ENCODE measurements around the gene RPRD1B.

RPRD1B gene

GRCh38 chr20:38043512-38044300, 10.2 kb downstream of the RPRD1B start:
- peak; percentile 66 for DNase-seq

DNA sequence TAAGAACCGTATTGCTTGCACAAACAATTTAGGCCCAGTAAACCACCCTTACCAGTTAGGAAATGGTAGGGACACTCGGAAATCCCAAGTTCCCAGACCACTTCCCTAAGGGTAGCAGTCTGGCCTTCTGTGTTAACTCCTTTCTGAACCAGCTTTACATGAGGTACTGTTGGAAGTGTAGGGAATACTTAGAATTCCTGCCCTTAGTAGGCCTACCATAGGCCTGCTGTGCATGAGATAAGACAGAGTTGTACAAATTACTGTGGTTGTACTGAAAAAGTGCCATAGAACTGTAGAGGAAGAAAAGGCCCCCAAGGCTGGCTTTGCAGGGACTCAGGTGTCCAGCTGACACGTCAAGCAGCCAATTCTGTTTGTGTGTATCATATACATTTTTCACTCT, 11.1 kb downstream of the RPRD1B start:
- no peak for DNase-seq

- no peak for DNase-seq
Measured at GRCh38 chr20:38046572-38046971, 13.0 kb downstream of the RPRD1B start.

DNA sequence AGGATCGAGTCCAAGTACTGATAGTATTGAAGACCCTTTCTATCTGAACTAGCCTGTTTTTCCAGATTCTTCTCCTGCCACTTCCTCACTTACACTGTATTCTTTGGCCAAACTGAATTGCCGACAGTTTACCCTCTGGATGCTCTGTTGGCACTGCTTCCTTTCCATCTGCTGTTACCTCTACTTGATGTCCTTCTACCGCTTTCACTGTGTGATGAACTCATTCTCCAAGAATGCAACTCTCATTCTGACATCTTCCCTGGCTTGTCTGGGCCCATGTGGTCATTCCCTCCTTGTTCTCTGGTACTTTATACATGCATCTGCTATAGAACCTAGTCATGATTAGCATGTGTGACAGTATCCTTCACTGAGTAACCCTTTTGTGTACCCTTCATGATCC, 16.3 kb downstream of the RPRD1B start:
- DNase-seq, result peak; percentile 79

GRCh38 chr20:38050686-38051085, 17.1 kb downstream of the RPRD1B start:
- peak; percentile 34 for DNase-seq

GRCh38 chr20:38052870-38053269, 19.3 kb downstream of the RPRD1B start:
- no peak for DNase-seq

DNA sequence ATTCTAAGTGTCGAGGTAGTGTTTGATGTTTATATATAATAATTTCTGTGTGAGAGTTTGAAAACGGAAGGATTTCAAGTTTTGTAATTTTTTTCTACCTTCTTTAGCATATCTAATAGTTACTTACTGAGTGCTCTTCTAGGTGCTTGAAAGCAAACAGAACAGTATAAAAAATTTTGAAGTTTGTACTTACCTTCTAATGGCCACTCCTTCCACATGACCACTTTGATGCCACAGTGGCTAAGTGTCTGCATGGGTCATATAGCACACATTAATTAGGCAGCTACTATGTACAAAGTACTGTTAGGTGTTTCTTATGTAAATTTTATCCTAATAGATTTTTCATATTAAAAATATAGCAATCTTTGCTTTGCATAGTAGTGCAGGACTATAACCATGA, 21.1 kb downstream of the RPRD1B start:
- DNase-seq, result no peak

GRCh38 chr20:38055294-38055693, 21.7 kb downstream of the RPRD1B start:
- no peak for DNase-seq

GRCh38 chr20:38055848-38056247, 22.3 kb downstream of the RPRD1B start:
- DNase-seq, result no peak

DNA sequence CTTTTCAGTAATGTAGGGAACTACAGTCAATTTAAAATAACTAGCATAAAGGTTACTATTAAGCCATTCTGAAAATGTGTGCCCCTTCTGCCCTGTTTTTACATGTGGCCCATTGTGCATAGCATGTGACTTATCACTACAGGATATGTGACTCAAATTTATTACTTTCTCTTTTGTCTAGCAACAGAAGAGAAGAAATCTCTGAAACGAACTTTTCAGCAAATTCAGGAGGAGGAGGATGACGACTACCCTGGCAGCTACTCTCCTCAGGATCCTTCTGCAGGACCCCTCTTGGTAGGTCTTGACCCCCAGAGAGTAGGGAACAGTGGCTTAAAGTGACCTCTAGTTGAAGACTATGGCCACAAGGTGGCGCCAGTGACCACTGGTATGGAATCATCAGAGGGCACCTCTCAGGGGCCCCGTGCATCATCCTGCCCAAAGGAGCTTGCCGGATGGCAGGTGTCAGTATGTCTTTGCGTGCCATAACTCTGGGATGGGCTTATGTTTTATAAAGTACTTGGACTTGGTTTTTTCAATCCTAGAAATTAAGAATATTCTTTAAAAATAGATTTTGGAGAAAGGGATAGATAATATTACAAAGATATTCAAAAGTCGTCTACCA, 23.9 kb downstream of the RPRD1B start:
- peak; percentile 22 for DNase-seq

DNA sequence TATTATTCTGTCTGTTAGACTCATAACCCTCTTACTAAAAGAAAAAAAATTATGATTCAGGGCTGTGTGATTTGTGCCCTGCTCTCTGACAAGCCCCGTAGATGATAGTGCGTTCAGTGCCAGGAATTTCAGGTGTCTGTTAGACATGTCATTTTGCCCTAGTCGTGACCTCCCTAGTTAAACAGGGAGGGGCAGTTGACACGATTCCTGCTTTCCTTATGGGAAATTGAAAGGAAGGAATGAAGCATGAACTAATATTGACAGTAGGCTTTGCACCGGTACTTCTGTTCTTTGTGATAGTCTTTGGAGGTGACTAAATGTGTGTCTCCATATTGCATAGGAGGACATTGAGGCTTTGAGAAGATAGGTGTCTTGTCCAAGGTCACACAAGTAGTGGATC, 26.3 kb downstream of the RPRD1B start:
- no peak for DNase-seq

- DNase-seq, result no peak
Measured at GRCh38 chr20:38060536-38060935, 27.0 kb downstream of the RPRD1B start.

GRCh38 chr20:38061109-38061508, 27.6 kb downstream of the RPRD1B start:
- no peak for DNase-seq

- no peak for DNase-seq
Measured at GRCh38 chr20:38062890-38063289, 29.3 kb downstream of the RPRD1B start.

GRCh38 chr20:38063911-38064530, 30.5 kb downstream of the RPRD1B start:
- no peak for DNase-seq

DNA sequence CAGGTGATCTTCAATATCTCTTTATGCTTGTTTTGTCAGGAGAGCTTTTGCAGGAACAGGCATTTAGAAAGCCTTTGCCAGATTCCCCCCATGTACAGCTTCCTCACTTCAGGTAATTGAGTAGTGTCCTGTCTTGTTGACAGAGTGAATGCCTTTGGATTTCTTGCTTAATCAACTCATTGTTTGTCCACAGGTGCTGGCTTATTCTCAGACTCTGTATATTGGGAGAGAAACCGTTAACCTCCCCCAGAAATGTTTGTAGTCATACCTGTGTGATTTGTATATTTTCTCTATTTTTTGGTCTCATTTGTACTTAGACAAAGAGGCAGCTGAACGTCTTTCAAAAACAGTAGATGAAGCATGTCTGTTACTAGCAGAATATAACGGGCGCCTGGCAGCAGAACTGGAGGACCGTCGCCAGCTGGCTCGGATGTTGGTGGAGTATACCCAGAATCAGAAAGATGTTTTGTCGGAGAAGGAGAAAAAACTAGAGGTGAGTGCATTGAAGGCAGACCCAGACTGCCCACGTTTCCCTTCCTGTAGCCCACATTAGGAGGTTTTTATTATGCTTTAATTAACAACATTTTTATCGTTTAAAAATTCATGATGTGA, 32.3 kb downstream of the RPRD1B start:
- no peak for DNase-seq

GRCh38 chr20:38066969-38067716, 33.6 kb downstream of the RPRD1B start:
- no peak for DNase-seq

DNA sequence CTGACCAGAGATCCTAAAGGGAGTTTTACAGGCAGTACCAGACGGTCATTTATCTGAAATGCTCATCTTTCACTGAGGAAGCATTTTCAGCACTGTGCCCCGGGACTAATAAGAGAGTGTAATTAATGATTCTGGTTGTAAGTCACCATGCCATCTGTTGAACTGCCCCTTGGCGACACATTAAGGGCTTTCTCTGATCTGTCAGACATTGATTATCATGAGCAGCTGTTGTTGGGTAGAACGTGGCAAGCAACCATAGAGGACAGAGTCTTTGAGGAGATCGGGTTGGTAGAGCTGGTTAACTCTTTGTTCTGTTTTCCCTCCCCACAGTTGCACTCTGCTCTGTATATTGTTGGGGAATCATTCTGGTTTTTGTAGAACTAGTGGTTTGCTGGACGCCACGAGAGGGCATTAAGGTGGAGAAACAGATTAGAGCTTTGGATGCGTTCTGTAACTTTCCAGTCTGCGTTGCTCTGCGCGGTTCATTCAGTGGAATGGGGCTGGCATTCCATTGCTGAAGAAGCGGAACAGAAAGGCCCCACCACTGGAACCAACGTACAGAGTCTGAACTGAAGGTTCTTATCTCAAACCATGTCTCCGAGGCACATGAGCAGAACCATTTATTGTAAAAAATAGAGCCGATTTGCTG, 34.3 kb downstream of the RPRD1B start:
- DNase-seq, result no peak

DNA sequence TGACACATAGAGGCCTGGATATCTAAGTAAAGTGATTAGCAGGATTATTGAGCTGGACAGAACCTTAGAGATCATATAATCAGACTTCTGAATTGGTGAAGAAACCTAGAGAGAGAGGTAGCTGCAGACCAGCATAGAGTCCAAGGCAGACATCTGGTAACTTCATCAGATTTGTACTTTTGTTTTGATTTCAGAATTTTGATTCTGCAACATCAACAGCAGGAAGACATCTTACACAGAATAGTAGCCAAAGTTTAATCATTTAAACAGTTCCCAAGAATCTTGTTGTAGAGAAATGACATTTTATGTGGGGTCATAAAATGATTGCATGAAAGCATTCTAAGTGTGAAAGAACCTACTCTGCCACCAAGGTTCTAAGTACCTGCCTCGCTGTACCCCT, 39.4 kb downstream of the RPRD1B start:
- DNase-seq, result no peak

DNA sequence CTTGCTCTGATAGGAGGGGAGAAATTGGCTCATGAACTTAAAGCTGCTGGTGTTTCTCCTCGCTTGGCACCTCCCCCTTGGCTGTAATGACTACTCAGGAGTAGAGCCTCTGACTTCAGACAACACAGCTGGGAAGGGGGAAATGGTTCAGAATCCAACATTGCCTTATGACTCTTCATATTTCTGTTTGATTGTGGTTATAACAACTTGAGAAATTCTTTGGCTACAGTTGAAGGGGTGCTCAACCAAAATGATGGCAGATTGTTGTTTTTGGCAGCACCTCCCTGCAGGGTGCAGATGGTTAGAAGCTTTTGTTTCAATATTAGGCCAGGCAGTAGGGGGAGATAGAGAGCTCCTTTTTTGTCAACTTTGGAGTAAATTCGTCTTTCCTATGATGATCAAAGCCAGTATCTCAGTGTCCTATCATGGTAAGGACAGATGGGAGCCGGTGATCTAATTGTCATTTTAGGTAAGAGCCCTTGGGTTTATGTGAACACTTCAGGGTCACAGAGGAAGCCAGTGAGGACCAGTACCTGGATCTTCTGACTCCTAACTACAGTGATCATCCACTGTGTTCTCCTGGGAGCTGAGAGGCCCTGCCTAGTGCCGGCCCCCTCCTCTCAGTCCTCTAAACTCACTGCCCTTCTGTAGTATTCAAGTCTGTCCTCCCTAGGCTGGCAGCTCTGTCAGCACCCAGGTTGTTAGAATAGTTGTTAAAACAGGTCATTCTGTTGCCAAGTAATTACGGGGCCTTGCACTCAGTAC, 39.9 kb downstream of the RPRD1B start:
- DNase-seq, result peak; percentile 79

DNA sequence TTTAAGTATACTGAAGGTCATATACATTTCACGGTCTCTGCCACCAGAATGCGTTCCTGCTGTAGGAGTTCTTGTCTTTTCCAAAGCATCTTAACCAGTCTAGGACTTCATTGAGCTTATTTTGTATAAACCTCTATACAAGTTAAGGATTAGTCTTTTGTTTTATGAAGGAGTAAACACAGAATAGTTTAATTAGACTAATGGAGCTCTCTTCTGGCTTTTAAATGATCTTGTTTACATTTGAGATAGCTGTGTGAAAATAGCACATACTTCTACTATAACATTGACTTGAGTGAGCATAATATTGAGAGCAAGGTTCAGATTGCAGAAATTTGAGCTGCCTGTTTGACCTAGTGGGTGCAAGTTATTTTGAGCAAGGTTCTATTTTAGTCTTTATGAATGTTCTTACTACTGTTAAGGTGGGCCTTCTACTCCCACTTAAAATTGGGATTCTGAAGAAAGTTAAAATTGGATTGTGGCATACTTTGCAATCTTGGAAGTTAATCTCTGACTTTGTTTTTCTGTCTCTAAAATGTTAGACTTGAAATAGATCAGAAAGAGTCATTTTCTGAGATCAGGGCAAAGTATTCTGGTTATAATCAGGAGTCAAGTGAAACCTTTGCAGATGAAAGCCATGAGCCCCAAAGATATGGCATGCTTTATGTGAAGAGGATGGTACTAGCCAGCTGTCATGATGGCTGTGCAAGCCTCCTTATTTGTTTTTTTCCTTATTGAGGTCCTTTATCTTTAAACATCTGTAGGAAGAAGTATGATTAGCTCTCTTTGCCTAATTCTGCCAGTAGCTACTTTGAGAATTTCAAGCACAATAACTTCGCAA, 41.8 kb downstream of the RPRD1B start:
- no peak for DNase-seq
